ENCODE results near the gene PCBD2. TPM values are rescaled to one million over a fixed set of nuclear protein-coding genes. Genes with fewer than 3 reads are reported as not detected.
"Not testable (repeated sequence)": the region's sequence is repeated elsewhere in the genome, so short reads cannot be mapped to it uniquely, and the experiment has no call there.

Gene PCBD2
- total RNA-seq, 1 donor from 2014 or later = 5.7 TPM

DNA sequence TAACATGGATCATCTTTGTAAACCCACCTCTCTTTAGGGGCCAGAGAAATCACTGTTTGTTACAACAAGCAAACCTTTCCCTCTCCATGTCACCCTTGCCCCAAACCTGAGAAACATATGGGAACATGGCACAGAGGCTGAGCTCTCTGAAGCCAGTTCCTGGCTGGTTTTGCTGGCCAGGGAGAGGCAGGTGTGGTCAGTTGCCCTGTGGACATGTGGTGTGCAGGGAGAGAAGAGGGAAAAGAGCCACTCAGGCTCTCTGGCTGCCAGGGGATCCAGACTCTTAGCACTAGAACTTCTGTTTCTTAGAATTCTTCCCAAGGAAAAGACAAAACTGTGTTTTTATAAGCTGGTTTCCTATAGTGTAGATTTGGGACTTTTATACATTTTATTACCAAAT lies 58.2 kb downstream of the PCBD2 start:
- DNase-seq = no peak

- DNase-seq = no peak
Measured at GRCh38 chr5:134964359-134965270, 59.7 kb downstream of the PCBD2 start.

DNA sequence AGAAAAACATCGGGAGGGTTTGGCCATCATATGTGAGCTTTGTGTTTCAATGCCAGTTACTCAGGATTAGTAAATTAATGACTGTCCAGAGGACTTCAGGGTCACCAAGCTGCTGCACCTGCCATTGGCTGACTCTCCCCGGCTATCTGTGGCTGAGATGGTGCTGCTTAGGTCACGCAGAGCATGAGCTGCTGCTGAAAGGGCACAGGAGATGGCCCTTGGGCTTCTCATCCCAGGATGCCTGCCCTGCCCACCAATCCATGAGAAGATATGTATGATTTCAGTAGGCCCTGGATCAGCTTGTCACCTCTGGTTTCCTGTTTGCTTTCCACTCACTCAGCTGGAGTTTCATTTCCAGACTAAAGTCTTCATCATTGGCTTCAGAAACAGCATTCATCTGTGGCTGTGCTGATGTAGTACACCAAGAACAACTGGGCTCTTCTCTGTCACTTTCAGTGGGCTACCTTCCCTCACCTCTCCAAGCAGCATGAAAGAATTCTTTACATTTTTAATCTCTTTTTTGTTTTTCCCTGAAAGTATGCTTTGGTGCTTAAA lies 60.4 kb downstream of the PCBD2 start:
- DNase-seq = no peak

- no peak for DNase-seq
Measured at GRCh38 chr5:134967607-134968006, 62.7 kb downstream of the PCBD2 start, which contains the start of gene CATSPER3. Gene CATSPER3, plus strand, starts transcription at chr5:134967907. Its CDS starts 85 bp downstream, at chr5:134967992.

GRCh38 chr5:134968055-134968454 lies 63.1 kb downstream of the PCBD2 start:
- no peak for DNase-seq

DNA sequence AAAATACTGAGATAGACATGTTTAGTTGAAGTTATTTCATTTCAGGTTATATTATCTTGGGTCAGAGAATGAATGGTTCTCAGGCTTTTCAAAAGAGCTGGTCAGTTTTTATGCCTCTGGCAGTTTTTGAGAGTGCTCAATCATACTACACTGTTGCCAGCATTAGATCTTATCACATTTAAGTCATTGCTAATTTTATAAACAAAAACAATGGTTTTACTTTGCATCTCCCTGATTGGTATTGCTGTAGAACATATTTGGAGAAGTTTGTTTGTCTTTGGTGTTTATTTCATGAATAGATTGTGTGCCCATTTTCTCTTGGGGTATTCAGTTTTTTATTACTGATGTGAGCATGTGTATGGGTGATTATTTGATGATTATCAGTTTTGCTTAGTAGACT lies 64.2 kb downstream of the PCBD2 start:
- DNase-seq = no peak

DNA sequence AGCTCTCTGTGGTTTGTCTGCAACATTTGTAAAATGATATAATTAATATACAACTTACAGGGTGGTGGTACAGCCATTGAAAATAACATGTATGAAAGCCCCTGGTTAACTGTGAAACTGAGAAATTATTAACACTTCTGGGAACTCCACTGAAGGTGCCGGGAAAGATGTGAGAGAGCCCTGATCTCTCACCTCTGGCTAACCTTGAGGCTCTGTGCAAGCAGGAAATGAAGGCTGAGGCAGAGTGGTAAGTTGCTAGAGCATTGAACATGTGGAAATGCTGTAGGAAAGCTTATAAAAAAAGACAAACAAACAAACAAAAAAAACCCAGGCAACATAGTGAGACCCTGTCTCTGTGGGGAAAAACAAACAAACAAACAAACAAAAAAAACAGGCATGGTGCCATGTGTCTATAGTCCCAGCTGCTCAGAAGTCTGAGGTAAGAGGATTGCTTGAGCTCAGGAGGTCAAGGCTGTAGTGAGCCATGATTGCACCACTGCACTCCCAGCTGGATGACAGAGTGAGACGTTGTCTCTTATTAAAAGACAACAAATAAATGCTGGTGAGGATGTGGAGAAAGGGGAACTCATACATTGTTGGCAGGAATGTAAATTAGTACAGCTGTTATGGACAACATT lies 70.3 kb downstream of the PCBD2 start:
- no peak for DNase-seq

GRCh38 chr5:134975843-134976242 lies 70.9 kb downstream of the PCBD2 start:
- no peak for DNase-seq

- DNase-seq = no peak
Measured at GRCh38 chr5:134976841-134977240, 71.9 kb downstream of the PCBD2 start.

- no peak for DNase-seq
Measured at GRCh38 chr5:134979416-134979815, 74.5 kb downstream of the PCBD2 start.

GRCh38 chr5:134982230-134982629 lies 77.3 kb downstream of the PCBD2 start:
- DNase-seq = no peak

DNA sequence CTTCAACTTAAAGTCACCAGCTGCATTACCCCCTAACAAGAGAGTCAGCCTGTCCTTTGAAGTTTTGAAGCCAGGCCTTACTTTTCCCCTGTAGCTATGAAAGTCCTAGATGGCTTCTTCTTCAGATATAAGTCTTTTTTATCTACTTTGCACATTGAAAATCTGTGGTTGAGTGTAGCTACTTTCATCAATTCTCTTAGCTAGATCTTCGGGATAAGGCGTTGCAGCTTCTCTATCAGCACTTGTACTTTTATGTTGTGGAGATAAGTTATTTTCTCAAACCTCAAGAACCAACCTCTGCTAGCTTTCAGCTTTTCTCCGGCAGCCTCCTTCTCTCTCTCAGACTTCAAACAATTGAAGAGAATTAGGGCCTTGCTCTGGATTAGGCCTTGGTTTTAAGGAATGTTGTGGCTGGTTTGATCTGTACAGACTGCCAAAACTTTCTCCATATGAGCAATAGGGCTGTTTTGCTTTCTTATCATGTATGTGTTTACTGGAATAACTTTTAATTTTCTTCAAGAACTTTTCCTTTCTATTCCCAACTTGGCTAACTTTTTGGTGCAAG lies 84.4 kb downstream of the PCBD2 start:
- no peak for DNase-seq

DNA sequence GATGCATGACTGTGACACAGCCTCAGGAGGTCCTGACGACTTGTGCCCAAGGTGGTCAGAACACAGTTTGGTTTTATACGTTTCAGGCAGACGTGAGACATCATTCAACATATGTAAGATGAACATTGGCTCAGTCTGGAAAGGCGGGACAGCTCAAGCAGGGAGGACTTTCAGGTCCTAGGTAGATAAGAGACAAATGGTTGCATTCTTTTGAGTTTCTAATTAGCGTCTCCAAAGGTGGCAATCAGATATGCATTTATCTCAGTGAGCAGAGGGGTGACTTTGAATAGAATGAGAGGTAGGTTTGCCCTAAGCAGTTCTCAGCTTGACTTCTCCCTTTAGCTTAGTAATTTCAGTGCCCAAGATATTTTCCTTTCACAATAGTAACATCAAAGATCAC lies 85.3 kb downstream of the PCBD2 start:
- DNase-seq = not testable (repeated sequence)

GRCh38 chr5:134992148-134992547 lies 87.2 kb downstream of the PCBD2 start:
- no peak for DNase-seq

DNA sequence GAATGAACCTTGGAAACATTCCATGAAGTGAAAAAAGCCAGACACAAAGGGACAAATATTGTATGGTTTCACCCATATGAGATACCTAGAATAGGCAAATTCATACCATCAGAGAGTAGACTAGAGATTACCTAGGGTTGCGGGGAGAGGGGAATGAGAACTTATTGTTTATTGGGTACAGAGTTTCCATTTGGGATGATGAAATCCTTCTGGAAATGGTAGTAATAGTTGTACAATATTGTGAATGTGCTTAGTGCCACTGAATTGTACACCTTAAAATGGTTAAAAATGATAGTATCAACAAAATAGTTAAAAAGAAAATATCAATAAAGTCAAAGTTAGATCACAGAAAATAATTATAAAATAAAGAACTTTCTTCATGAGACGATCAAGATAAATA lies 88.2 kb downstream of the PCBD2 start:
- DNase-seq = no peak

- DNase-seq = no peak
Measured at GRCh38 chr5:134994560-134995156, 89.7 kb downstream of the PCBD2 start.

DNA sequence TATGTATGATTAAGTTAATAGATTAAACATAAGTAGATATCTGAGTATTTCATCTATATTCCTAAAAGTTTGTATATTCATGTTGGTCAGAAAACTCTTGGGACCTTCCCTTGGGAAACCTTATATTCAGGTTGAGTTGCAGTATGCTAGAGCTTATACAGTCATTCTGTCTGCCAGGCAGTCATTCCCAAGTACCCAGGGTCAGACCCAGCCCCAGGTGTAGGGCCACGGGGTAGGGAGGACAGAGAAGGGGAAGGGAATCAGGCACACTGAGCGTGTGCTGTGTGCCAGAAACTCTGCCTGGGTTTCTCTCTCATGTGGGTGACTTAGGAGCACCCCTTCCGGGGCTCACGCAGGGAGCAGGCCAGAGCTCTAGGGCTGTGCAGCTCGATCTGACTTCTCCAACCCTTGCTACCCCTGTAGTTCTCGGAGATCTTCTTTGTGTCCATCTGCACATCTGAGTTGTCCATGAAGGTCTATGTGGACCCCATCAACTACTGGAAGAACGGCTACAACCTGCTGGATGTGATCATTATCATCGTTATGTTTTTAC lies 91.0 kb downstream of the PCBD2 start:
- DNase-seq = no peak

DNA sequence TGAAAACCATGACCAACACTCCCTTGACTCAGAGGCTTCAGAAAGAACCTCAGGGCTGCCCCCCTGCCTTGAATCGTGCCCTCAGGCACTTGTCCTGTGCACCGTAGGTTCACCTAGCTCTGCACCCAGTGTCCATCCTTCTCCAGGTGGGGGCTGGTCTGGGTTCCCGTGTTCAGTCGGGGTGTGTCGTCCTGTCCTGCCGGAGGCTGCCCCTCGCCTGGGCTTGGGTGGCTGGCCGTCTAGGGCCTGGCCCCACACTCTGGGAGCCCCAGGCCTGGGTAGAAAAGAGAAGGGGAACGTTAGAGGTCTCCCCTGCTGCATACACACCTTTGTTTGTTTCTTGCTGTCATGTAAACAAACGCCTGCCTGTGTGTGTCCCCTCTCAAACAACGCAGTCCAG lies 92.1 kb downstream of the PCBD2 start:
- no peak for DNase-seq

DNA sequence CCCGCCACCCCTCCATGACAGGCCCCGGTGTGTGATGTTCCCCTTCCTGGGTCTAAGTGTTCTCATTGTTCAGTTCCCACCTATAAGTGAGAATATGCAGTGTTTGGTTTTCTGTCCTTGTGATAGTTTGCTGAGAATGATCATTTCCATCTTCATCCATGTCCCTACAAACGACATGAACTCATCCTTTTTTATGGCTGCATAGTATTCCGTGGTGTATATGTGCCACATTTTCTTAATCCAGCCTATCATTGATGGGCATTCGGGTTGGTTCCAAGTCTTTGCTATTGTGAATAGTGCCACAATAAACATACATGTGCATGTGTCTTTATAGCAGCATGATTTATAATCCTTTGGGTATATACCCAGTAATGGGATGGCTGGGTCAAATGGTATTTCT lies 93.1 kb downstream of the PCBD2 start:
- not testable (repeated sequence) for DNase-seq

- DNase-seq = no peak
Measured at GRCh38 chr5:135004376-135004775, 99.4 kb downstream of the PCBD2 start.

- no peak for DNase-seq
Measured at GRCh38 chr5:135005076-135005475, 100.1 kb downstream of the PCBD2 start.

DNA sequence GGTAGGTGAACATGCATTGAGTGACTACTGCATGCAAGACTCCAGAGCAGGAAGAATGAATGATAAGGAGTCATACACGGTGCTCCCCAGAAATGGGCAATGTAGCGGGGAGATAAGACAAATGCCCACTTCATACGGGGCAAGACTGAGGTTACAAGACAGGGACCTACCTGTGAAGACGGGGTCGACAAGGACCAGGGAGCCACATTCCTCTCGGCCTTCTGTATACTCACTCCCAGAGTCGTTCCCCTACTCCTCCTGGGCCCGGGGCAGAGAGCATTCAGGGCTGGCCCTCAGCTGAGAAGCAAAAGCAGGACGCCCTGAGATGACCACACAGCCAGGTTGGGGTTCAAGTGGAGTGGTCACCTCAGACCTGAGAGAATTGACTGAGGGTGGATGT lies 102.4 kb downstream of the PCBD2 start:
- DNase-seq = no peak

Measured in skin of body (tissue), 2 donors.